ENCODE measurements around the gene ENOX1.

ENOX1 gene

GRCh38 chr13:43387880-43388279 lies 398.9 kb downstream of the ENOX1 start:
- no peak for DNase-seq (ENCODE audit: low spot score)

- DNase-seq (ENCODE audit: low spot score) = no peak
These were observed 403.1 kb downstream of the ENOX1 start for GRCh38 chr13:43383498-43384165.

GRCh38 chr13:43379738-43380137 lies 407.0 kb downstream of the ENOX1 start:
- DNase-seq (ENCODE audit: low spot score) = no peak

GRCh38 chr13:43377973-43378372 lies 408.8 kb downstream of the ENOX1 start:
- no peak for DNase-seq (ENCODE audit: low spot score)

GRCh38 chr13:43377149-43377548 lies 409.6 kb downstream of the ENOX1 start:
- no peak for DNase-seq (ENCODE audit: low spot score)

GRCh38 chr13:43376596-43376995 lies 410.2 kb downstream of the ENOX1 start:
- no peak for DNase-seq (ENCODE audit: low spot score)

- DNase-seq (ENCODE audit: low spot score) = no peak
These were observed 410.8 kb downstream of the ENOX1 start for GRCh38 chr13:43375797-43376465.

GRCh38 chr13:43374621-43375020 lies 412.2 kb downstream of the ENOX1 start:
- DNase-seq (ENCODE audit: low spot score) = no peak

GRCh38 chr13:43373400-43373799 lies 413.4 kb downstream of the ENOX1 start:
- DNase-seq (ENCODE audit: low spot score) = no peak

GRCh38 chr13:43370842-43371241 lies 415.9 kb downstream of the ENOX1 start:
- no peak for DNase-seq (ENCODE audit: low spot score)

- DNase-seq (ENCODE audit: low spot score) = no peak
These were observed 417.5 kb downstream of the ENOX1 start for GRCh38 chr13:43369319-43369718.

GRCh38 chr13:43368003-43368402 lies 418.8 kb downstream of the ENOX1 start:
- DNase-seq (ENCODE audit: low spot score) = no peak

- no peak for DNase-seq (ENCODE audit: low spot score)
These were observed 421.8 kb downstream of the ENOX1 start for GRCh38 chr13:43365039-43365344.

- DNase-seq (ENCODE audit: low spot score) = no peak
These were observed 422.3 kb downstream of the ENOX1 start for GRCh38 chr13:43364210-43365038.

- no peak for DNase-seq (ENCODE audit: low spot score)
These were observed 423.4 kb downstream of the ENOX1 start for GRCh38 chr13:43363156-43363953.

- DNase-seq (ENCODE audit: low spot score) = no peak
These were observed 424.2 kb downstream of the ENOX1 start for GRCh38 chr13:43362556-43362955.

- no peak for DNase-seq (ENCODE audit: low spot score)
These were observed 425.7 kb downstream of the ENOX1 start for GRCh38 chr13:43360892-43361610.

- DNase-seq (ENCODE audit: low spot score) = no peak
These were observed 426.6 kb downstream of the ENOX1 start for GRCh38 chr13:43360171-43360570.

GRCh38 chr13:43359536-43359935 lies 427.2 kb downstream of the ENOX1 start:
- no peak for DNase-seq (ENCODE audit: low spot score)

GRCh38 chr13:43357564-43357963 lies 429.2 kb downstream of the ENOX1 start:
- no peak for DNase-seq (ENCODE audit: low spot score)

GRCh38 chr13:43356567-43356966 lies 430.2 kb downstream of the ENOX1 start:
- DNase-seq (ENCODE audit: low spot score) = no peak

- DNase-seq (ENCODE audit: low spot score) = no peak
These were observed 431.0 kb downstream of the ENOX1 start for GRCh38 chr13:43355774-43356173.
